Uterus (tissue), 4 donors: ENCODE measurements around the gene RSPH9. TPM values are rescaled to one million over a fixed set of nuclear protein-coding genes. Genes with fewer than 3 reads are reported as not detected.

Experiments
- DNase-seq, 2 donors: peaks; one replicate each; pipeline ENCODE4 v3.0.0-alpha.2; 2019 to 2020
- H3K27ac ChIP-seq, 2 donors: fragments of 200-600 bp; sonication (generic); 1 replicate in 1 of 2; 2 replicates in 1 of 2; pipeline ENCODE4 v1.5.1; 2016 to 2018
- H3K27me3 ChIP-seq, 2 donors: fragments of 200-600 bp; sonication (generic); one replicate each; pipeline ENCODE4 v1.5.1; 2018 to 2019; ENCODE audit warnings: control low read depth in 1 of 2
- H3K36me3 ChIP-seq, 2 donors: fragments of 200-600 bp; sonication (generic); one replicate each; pipeline ENCODE4 v1.5.1; 2019; ENCODE audit warnings: control low read depth in 1 of 2
- H3K4me1 ChIP-seq, 2 donors: fragments of 200-600 bp; sonication (generic); one replicate each; pipeline ENCODE4 v1.5.1; 2018 to 2019; ENCODE audit warnings: control low read depth in 1 of 2
- H3K4me3 ChIP-seq, 2 donors: fragments of 200-600 bp; sonication (generic); 1 replicate in 1 of 2; 2 replicates in 1 of 2; pipeline ENCODE4 v1.5.1; 2018 to 2019; ENCODE audit warnings: mild to moderate bottlenecking in 1 of 2
- H3K9me3 ChIP-seq, 2 donors: fragments of 200-600 bp; sonication (generic); one replicate each; pipeline ENCODE4 v1.5.1; 2019; ENCODE audit warnings: control low read depth in 1 of 2
- POLR2A ChIP-seq, 2 donors: fragments of 450-650 bp; IDR thresholded peaks; one replicate each; pipeline ENCODE4 v1.6.1; 2016; ENCODE audit warnings: antibody characterized with exemption in 2 of 2, mild to moderate bottlenecking in 1 of 2, moderate library complexity in 1 of 2
- intact Hi-C: fragments of 100-400 bp; cut with DNase I; formaldehyde crosslinking; loops from one replicate; pipeline ENCODE4 v1.15.1; 2023; ENCODE audit warnings: low total_unique reads
- total RNA-seq, 4 donors: library from RNA; depleted of rRNA in 3 of 4; stranded (reverse); fragments of >200 nt in 3 of 4; gene quantifications; one replicate each; pipeline versions ENCODE4 v1.1.0 to v1.2.4, GENCODE V29; 2014 to 2023
- TF ChIP-seq, protein P1 (sequence below), 4 experiments: fragments of 200-600 bp in 2 of 4; fragments of 450-650 bp in 2 of 4; sonication (generic) in 2 of 4; IDR thresholded peaks; one replicate each; pipeline ENCODE4 v1.5.1; 2016 to 2019; ENCODE audit warnings: antibody characterized with exemption in 4 of 4, mild to moderate bottlenecking in 2 of 4, moderate library complexity in 1 of 4
- donor health status: DM: yes; HTN: yes; CAD: no.

RSPH9 gene
- total RNA-seq, 4 donors from 2014 or later = 1.9 to 2.0 TPM; not detected in 2

DNA sequence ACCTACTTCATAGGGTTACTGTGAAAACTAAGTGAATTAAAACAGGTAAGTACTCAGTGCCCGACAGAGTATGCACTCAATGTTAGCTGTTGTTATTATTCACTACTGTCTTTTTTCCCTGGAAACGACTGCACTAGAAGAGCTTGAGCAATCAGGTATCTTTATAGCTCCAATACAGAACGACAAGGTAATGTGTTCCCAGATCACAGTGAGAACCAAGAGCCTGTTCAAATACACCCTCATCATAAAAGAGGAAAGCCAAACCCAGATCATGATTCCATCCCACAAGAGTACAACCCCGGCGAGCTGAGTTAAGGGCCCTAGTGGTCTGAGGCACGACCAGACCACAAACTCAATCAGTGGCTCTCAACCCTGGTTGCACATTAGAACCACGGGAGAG is 32.9 kb downstream of the RSPH9 start:
- no peak for DNase-seq
- no peaks in the 10 kb centered on the region for H3K27me3 ChIP-seq
- H3K27ac ChIP-seq = no peak overlapping the region
- H3K9me3 ChIP-seq = no peaks in the 10 kb centered on the region
- TF ChIP-seq POLR2A (IDR thresholded peaks at IDR 0.05) = no peak
- TF ChIP-seq, protein P1, sequence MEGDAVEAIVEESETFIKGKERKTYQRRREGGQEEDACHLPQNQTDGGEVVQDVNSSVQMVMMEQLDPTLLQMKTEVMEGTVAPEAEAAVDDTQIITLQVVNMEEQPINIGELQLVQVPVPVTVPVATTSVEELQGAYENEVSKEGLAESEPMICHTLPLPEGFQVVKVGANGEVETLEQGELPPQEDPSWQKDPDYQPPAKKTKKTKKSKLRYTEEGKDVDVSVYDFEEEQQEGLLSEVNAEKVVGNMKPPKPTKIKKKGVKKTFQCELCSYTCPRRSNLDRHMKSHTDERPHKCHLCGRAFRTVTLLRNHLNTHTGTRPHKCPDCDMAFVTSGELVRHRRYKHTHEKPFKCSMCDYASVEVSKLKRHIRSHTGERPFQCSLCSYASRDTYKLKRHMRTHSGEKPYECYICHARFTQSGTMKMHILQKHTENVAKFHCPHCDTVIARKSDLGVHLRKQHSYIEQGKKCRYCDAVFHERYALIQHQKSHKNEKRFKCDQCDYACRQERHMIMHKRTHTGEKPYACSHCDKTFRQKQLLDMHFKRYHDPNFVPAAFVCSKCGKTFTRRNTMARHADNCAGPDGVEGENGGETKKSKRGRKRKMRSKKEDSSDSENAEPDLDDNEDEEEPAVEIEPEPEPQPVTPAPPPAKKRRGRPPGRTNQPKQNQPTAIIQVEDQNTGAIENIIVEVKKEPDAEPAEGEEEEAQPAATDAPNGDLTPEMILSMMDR (IDR thresholded peaks at IDR 0.05) = no peak
- H3K4me1 ChIP-seq = peaks cover 0 to 4% of the 10 kb centered on the region in 2 donors
- no peaks in the 10 kb centered on the region for H3K36me3 ChIP-seq
- no peak overlapping the region for H3K4me3 ChIP-seq
- intact Hi-C loops = no loop called here

DNA sequence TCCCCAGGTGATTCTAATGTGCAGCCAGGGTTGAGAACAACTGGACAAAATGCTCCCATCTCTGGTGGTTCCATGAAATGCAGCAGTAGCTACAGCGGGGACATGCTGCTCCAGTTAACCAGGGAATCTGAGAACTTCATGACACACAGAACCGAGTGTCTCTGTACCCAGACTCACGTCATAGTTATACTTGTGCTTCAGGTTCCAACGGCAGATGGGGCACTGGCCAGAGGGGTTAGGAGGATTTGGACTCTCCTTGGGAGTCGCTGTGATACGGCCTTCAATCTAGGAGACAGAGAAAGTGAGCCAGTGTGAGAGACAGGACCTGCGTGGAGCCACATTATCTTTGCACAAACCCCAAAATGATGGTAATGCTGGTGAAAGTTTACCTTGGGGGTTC is 33.5 kb downstream of the RSPH9 start:
- Histone ChIP-seq H3K36me3 (no peaks in the 10 kb centered on the region), H3K4me1 (peaks cover 0 to 4% of the 10 kb centered on the region in 2 donors), H3K27me3 (no peaks in the 10 kb centered on the region), H3K9me3 (no peaks in the 10 kb centered on the region), H3K27ac (no peak overlapping the region), H3K4me3 (no peak overlapping the region)
- intact Hi-C loops = no loop called here
- TF ChIP-seq, protein P1 (IDR thresholded peaks at IDR 0.05) = no peak
- no peak for TF ChIP-seq POLR2A (IDR thresholded peaks at IDR 0.05)
- no peak for DNase-seq

DNA sequence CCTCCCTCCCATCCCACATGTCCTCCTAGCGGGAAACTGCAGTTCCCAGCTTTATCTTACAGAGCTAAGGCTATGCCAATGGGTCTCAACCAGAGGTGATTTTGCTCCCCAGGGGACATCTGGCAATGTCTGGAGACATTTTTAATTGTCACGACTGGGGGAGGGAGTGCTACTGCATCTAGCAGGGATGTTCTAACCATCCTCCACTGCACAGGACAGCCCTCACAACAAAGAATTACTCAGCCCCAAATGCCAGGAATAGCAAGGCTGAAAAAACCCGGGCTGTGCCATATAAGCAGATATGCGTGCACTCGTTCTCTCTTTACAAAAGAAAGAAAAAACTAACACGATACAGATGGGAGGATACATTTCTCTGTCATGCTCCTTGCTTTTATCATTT is 34.2 kb downstream of the RSPH9 start:
- Histone ChIP-seq H3K4me1 (peaks cover 0 to 4% of the 10 kb centered on the region in 2 donors), H3K27me3 (no peaks in the 10 kb centered on the region), H3K27ac (no peak overlapping the region), H3K4me3 (no peak overlapping the region), H3K36me3 (no peaks in the 10 kb centered on the region), H3K9me3 (no peaks in the 10 kb centered on the region)
- intact Hi-C loops = no loop called here
- TF ChIP-seq, protein P1 (IDR thresholded peaks at IDR 0.05) = no peak
- no peak for TF ChIP-seq POLR2A (IDR thresholded peaks at IDR 0.05)
- DNase-seq = no peak

DNA sequence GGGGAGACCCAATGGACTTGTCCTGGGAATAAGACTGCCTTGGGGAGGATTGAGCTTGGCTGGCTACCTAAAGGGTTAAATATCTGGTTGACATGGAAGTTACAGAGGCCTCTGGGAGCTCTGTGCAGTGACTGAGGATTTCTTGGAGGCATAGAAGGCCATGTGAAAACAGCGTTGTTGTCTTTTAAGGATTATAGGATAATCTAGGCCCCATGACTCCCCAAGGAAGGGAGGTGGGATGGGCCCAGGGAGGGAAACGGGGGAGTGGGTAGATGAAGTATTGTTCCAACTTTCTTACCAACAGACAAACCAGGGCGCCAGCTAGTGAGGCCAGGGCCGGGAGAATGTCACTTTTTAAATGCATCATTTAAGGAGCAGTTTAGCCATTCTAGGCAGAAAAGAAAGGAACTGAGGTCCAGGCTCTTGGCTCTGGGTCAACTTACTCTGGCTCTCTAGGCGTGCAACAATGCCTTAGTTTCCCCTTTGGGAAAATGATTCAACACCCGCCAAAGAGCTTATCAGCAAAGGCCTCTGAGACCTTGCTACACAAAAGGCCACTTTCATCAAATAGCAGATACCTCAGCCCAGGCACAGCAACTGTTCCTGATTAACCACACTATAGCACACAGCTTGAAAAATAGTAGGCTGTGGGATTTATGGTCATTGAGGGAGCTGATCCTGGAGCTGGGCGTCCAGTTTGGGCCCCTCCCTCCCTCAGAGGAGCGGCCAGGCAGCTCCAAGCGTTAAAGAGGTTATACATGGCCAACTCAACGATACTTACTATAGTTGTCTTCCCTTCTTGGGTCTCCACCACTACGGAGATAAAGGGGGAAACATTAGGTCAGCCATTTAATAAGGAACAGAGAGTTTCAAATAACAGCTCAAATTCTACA is 35.7 kb downstream of the RSPH9 start:
- Histone ChIP-seq H3K4me3 (no peak overlapping the region), H3K36me3 (no peaks in the 10 kb centered on the region), H3K27me3 (no peaks in the 10 kb centered on the region), H3K9me3 (no peaks in the 10 kb centered on the region), H3K27ac (no peak overlapping the region), H3K4me1 (peaks cover 0 to 4% of the 10 kb centered on the region in 2 donors)
- no peak for TF ChIP-seq POLR2A (IDR thresholded peaks at IDR 0.05)
- TF ChIP-seq, protein P1 (IDR thresholded peaks at IDR 0.05) = no peak
- intact Hi-C loops = no loop called here
- no peak for DNase-seq

DNA sequence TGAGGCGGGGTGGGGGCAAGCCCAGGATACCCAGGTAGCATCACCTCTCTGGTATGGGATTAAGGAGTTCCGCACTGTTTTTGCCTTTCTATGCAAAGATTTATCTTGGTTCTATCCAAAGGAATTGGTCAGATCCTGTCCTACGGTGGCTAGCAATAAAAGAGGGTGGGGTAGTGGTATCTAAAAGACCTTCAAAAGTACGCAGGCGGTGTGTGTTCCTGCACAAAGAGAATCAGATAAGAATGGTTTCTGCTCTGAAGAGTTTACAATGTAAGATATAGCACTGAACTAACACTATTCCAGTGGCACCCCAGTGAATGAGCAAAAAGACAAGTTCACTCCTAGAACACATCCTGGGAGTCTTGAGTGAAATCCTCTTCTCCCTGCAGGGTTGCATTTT is 36.5 kb downstream of the RSPH9 start:
- Histone ChIP-seq H3K27ac (no peak overlapping the region), H3K9me3 (no peaks in the 10 kb centered on the region), H3K36me3 (no peaks in the 10 kb centered on the region), H3K4me1 (peaks cover 0 to 4% of the 10 kb centered on the region in 2 donors), H3K27me3 (no peaks in the 10 kb centered on the region), H3K4me3 (no peak overlapping the region)
- TF ChIP-seq, protein P1 (IDR thresholded peaks at IDR 0.05) = no peak
- no peak for TF ChIP-seq POLR2A (IDR thresholded peaks at IDR 0.05)
- intact Hi-C loops = no loop called here
- DNase-seq = no peak
